SK-N-SH (cell line): Measurements from ENCODE around the gene SMARCC1. TPM values are rescaled to one million over a fixed set of nuclear protein-coding genes. Genes with fewer than 3 reads are reported as not detected.

Source experiments
- CTCF ChIA-PET: fragments of 300-600, 350-600 bp; formaldehyde crosslinking; extraction: SDS; loops from one replicate; lab custom pipeline; 2021; lab: Yijun Ruan, JAX
- POLR2A ChIA-PET: fragments of 350-600 bp; sonication (Branson Sonifier 250); formaldehyde crosslinking; extraction: SDS; loops from one replicate; lab custom pipeline; 2020; ENCODE audit warnings: antibody characterized with exemption, inconsistent platforms; lab: Yijun Ruan, JAX
- DNase-seq: peaks from one replicate; pipeline ENCODE4 v3.0.0; 2012
- H2AFZ ChIP-seq: fragments of 200-600 bp; sonication (generic); 2 replicates; pipeline ENCODE4 v1.8.1; 2016; ENCODE audit warnings: antibody characterized with exemption, mild to moderate bottlenecking, low read depth
- H3F3A ChIP-seq: fragments of 200-600 bp; sonication (generic); replicated peaks from 2 replicates; pipeline ENCODE3; 2016; ENCODE audit warnings: antibody characterized with exemption, mild to moderate bottlenecking; ENCODE audit not compliant: insufficient read depth
- H3K27ac ChIP-seq, 2 experiments: fragments of 200-500 bp in 1 of 2; fragments of 200-600 bp in 1 of 2; sonication (Bioruptor generic) in 1 of 2; sonication (generic), shearing (Covaris generic) in 1 of 2; 2 replicates each; pipeline versions ENCODE4 v1.5.1 to v1.6.1; 2014 to 2016; ENCODE audit warnings: low read depth in 2 of 2, inconsistent platforms in 1 of 2, low read length in 1 of 2, mild to moderate bottlenecking in 1 of 2, mixed read lengths in 1 of 2
- H3K27me3 ChIP-seq: fragments of 200-600 bp; sonication (generic), shearing (Covaris generic); 2 replicates; pipeline ENCODE4 v1.6.1; 2016; ENCODE audit warnings: mixed run types; ENCODE audit not compliant: insufficient read depth
- H3K36me3 ChIP-seq, 2 experiments: fragments of 200-500 bp in 1 of 2; fragments of 200-600 bp in 1 of 2; sonication (Bioruptor generic) in 1 of 2; sonication (generic) in 1 of 2; replicated peaks in 1 of 2; 2 replicates each; pipeline versions ENCODE3 to v1.5.1; 2014 to 2016; ENCODE audit warnings: low read length in 1 of 2, mild to moderate bottlenecking in 1 of 2; ENCODE audit not compliant: insufficient read depth in 2 of 2, control insufficient read depth in 1 of 2
- H3K4me1 ChIP-seq, 2 experiments: fragments of 200-500 bp in 1 of 2; fragments of 200-600 bp in 1 of 2; sonication (Bioruptor generic) in 1 of 2; sonication (generic), shearing (Covaris generic) in 1 of 2; 2 replicates each; pipeline versions ENCODE4 v1.5.1 to v1.6.1; 2014 to 2016; ENCODE audit warnings: low read depth in 1 of 2, low read length in 1 of 2, mixed run types in 1 of 2; ENCODE audit not compliant: insufficient read depth in 2 of 2, control insufficient read depth in 1 of 2
- H3K4me2 ChIP-seq: fragments of 200-600 bp; sonication (generic), shearing (Covaris generic); 2 replicates; pipeline ENCODE4 v1.6.1; 2017; ENCODE audit warnings: mixed run types
- H3K4me3 ChIP-seq, 2 experiments: fragments of 200-500 bp in 1 of 2; fragments of 200-600 bp in 1 of 2; sonication (Bioruptor generic) in 1 of 2; sonication (generic), shearing (Covaris generic) in 1 of 2; 2 replicates each; pipeline versions ENCODE4 v1.5.1 to v1.8.1; 2014 to 2016; ENCODE audit warnings: low read depth in 2 of 2, inconsistent platforms in 1 of 2, low read length in 1 of 2, mild to moderate bottlenecking in 1 of 2, mixed read lengths in 1 of 2, moderate library complexity in 1 of 2
- H3K79me2 ChIP-seq: fragments of 200-600 bp; sonication (generic); 2 replicates; pipeline ENCODE4 v1.8.1; 2017; ENCODE audit warnings: mild to moderate bottlenecking; ENCODE audit not compliant: insufficient read depth
- H3K9ac ChIP-seq: fragments of 200-600 bp; sonication (generic); 2 replicates; pipeline ENCODE4 v1.6.1; 2017; ENCODE audit warnings: mixed run types
- H3K9me2 ChIP-seq: fragments of 200-600 bp; sonication (generic); 2 replicates; pipeline ENCODE4 v1.6.1; 2017; ENCODE audit warnings: mixed run types
- H3K9me3 ChIP-seq: fragments of 200-600 bp; sonication (generic); 2 replicates; pipeline ENCODE4 v1.6.1; 2017; ENCODE audit warnings: mixed run types, mild to moderate bottlenecking, moderate library complexity
- H4K20me1 ChIP-seq: fragments of 200-600 bp; sonication (generic); 2 replicates; pipeline ENCODE4 v1.6.1; 2017; ENCODE audit warnings: mild to moderate bottlenecking, mixed run types; ENCODE audit not compliant: insufficient read depth
- CHD2 ChIP-seq: fragments of 150-350 bp; IDR thresholded peaks from 2 replicates; pipeline ENCODE4 v1.6.1; 2018; ENCODE audit warnings: low read length; ENCODE audit not compliant: partially characterized antibody
- ELF1 ChIP-seq: IDR thresholded peaks from 2 replicates; pipeline ENCODE4 v1.4.0; 2012
- FOSL2 ChIP-seq: IDR thresholded peaks from 2 replicates; pipeline ENCODE4 v1.4.0; 2012; ENCODE audit warnings: low read depth, mild to moderate bottlenecking, moderate library complexity, borderline replicate concordance
- FOXM1 ChIP-seq: IDR thresholded peaks from 2 replicates; pipeline ENCODE4 v1.4.0; 2012; ENCODE audit warnings: low read depth, mild to moderate bottlenecking
- GATA2 ChIP-seq: sonication (generic); formaldehyde crosslinking; IDR thresholded peaks from 2 replicates; pipeline ENCODE4 v1.5.0; 2020; ENCODE audit warnings: mild to moderate bottlenecking, missing genetic modification reagents
- MEF2A ChIP-seq: IDR thresholded peaks from 2 replicates; pipeline ENCODE4 v1.4.0; 2012; ENCODE audit warnings: low read depth, borderline replicate concordance
- MXI1 ChIP-seq: IDR thresholded peaks from 2 replicates; pipeline ENCODE4 v1.6.1; 2012; ENCODE audit warnings: mild to moderate bottlenecking, low read depth, low read length, improper control_type of control experiment
- NFIC ChIP-seq: IDR thresholded peaks from 2 replicates; pipeline ENCODE4 v1.4.0; 2012; ENCODE audit warnings: borderline replicate concordance
- NRF1 ChIP-seq: IDR thresholded peaks from 2 replicates; pipeline ENCODE4 v1.6.1; 2012; ENCODE audit warnings: low read depth, mild to moderate bottlenecking, low read length
- RAD21 ChIP-seq: IDR thresholded peaks from 2 replicates; pipeline ENCODE4 v1.6.1; 2012; ENCODE audit warnings: mild to moderate bottlenecking, low read length
- RXRA ChIP-seq: IDR thresholded peaks from 2 replicates; pipeline ENCODE4 v1.4.0; 2012; ENCODE audit warnings: low read depth, mild to moderate bottlenecking, borderline replicate concordance
- TAF1 ChIP-seq: IDR thresholded peaks from 2 replicates; pipeline ENCODE4 v1.6.1; 2012; ENCODE audit warnings: low read depth, mild to moderate bottlenecking, low read length, moderate library complexity, borderline replicate concordance
- YY1 ChIP-seq: IDR thresholded peaks from 2 replicates; pipeline ENCODE4 v1.4.0; 2012; ENCODE audit warnings: low read depth, mild to moderate bottlenecking
- WGBS: methylation state at CpG from one replicate; pipeline ENCODE4 v1.1.6; 2017; ENCODE audit warnings: low lambda C conversion rate; 5-methylcytosine and 5-hydroxymethylcytosine counted together
- polyA plus RNA-seq, 3 experiments: library from polyadenylated mRNA; depleted of rRNA; stranded (reverse); fragments of >200 nt; gene quantifications; 2 replicates each; pipeline ENCODE4 v1.2.3, GENCODE V29; 2012
- TF ChIP-seq, protein P1 (sequence below): IDR thresholded peaks from 2 replicates; pipeline ENCODE4 v1.4.0; 2012; ENCODE audit warnings: low read depth, borderline replicate concordance
- TF ChIP-seq, protein P2 (sequence below): fragments of 150-350 bp; IDR thresholded peaks from 2 replicates; pipeline ENCODE4 v1.6.1; 2016; ENCODE audit warnings: mild to moderate bottlenecking, low read depth, low read length
- TF ChIP-seq, protein P3 (sequence below): fragments of 150-350 bp; IDR thresholded peaks from 2 replicates; pipeline ENCODE4 v1.6.1; 2017; ENCODE audit warnings: antibody characterized with exemption, low read length, low read depth, borderline replicate concordance
- TF ChIP-seq, protein P4 (sequence below): IDR thresholded peaks from 2 replicates; pipeline ENCODE4 v1.6.1; 2012; ENCODE audit warnings: mild to moderate bottlenecking, low read depth, low read length, moderate library complexity

The SMARCC1 gene
- polyA plus RNA-seq, 1 of the 3 experiments (the other 2 are of a cell fraction), result 16.5 TPM

DNA sequence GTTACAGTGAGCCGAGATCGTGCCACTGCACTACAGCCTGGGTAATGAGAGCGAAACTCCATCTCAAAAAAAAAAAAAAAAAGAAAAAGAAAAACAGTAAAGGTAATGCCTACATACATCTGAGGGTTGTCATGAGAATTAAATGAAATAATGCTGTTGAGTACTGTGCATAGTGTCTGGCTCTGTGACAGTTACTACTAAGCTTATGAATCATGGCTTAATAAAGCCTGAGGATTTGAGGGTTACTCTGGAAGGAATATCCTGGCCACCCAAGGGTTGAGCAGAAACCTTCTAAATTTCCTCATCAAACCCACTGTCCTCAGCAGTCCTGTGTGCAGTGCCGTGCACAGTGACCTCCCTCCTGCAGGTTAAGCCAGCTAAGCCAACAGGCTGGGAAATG, 241.4 kb downstream of the SMARCC1 start:
- Histone ChIP-seq H3F3A (no peaks in the 10 kb centered on the region), H3K79me2 (no peaks in the 10 kb centered on the region), H3K4me2 (no peak overlapping the region), H3K9me2 (no peaks in the 10 kb centered on the region), H4K20me1 (no peaks in the 10 kb centered on the region), H3K27ac (no peak overlapping the region), H3K27me3 (no peaks in the 10 kb centered on the region), H3K36me3 (no peaks in the 10 kb centered on the region), H3K9me3 (no peaks in the 10 kb centered on the region), H3K4me3 (no peak overlapping the region), H2AFZ (no peak overlapping the region), H3K9ac (no peak overlapping the region), H3K4me1 (no peaks in the 10 kb centered on the region)
- ChIA-PET CTCF (interaction anchor here (1.4 kb wide), 1 partner anchor 18 kb away, joined by 4 read pairs; no protein-coding TSS in a partner anchor), POLR2A (interaction anchor here (0.7 kb wide), 1 partner anchor 245 kb away, joined by 3 read pairs; no protein-coding TSS in a partner anchor)
- no peak for DNase-seq
- 89% methylated on average over 4 of the region's 4 CpGs for WGBS
- TF ChIP-seq RAD21 (no peak), NFIC (no peak)

DNA sequence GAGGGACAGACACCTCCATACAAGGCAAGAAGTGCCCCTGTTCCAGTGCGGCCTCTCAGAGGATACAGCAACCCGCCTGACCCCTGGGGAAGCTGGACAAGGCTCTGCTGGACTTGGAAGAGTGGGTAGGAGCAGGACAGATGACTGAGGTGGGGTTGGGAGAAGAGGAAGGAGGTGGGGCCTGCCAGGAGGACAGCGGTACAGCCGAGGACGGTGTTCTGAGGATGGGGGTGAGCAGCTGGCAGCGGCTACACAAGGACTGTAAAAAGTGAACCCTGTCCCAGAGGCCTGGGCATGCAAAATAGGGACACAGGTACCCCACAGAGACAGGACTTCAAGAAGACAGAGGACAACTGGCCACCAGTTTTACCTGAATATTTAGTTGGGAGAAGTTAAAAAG, 244.7 kb downstream of the SMARCC1 start:
- Histone ChIP-seq H3K27me3 (no peaks in the 10 kb centered on the region), H3K79me2 (no peaks in the 10 kb centered on the region), H3K9ac (no peak overlapping the region), H2AFZ (no peak overlapping the region), H3K9me3 (no peaks in the 10 kb centered on the region), H3K36me3 (no peaks in the 10 kb centered on the region), H3K9me2 (no peaks in the 10 kb centered on the region), H3K4me1 (no peaks in the 10 kb centered on the region), H3K27ac (no peak overlapping the region), H3F3A (no peaks in the 10 kb centered on the region), H3K4me2 (no peak overlapping the region), H4K20me1 (no peaks in the 10 kb centered on the region), H3K4me3 (no peak overlapping the region)
- TF ChIP-seq, protein P1, sequence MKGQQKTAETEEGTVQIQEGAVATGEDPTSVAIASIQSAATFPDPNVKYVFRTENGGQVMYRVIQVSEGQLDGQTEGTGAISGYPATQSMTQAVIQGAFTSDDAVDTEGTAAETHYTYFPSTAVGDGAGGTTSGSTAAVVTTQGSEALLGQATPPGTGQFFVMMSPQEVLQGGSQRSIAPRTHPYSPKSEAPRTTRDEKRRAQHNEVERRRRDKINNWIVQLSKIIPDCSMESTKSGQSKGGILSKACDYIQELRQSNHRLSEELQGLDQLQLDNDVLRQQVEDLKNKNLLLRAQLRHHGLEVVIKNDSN, result no peak
- TF ChIP-seq, protein P2, sequence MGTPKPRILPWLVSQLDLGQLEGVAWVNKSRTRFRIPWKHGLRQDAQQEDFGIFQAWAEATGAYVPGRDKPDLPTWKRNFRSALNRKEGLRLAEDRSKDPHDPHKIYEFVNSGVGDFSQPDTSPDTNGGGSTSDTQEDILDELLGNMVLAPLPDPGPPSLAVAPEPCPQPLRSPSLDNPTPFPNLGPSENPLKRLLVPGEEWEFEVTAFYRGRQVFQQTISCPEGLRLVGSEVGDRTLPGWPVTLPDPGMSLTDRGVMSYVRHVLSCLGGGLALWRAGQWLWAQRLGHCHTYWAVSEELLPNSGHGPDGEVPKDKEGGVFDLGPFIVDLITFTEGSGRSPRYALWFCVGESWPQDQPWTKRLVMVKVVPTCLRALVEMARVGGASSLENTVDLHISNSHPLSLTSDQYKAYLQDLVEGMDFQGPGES, result no peak
- TF ChIP-seq MEF2A (no peak), TAF1 (no peak), NRF1 (no peak), FOSL2 (no peak), RXRA (no peak), CHD2 (no peak), ELF1 (no peak), FOXM1 (no peak), YY1 (no peak), MXI1 (no peak), RAD21 (no peak), GATA2 (no peak)
- TF ChIP-seq, protein P3, sequence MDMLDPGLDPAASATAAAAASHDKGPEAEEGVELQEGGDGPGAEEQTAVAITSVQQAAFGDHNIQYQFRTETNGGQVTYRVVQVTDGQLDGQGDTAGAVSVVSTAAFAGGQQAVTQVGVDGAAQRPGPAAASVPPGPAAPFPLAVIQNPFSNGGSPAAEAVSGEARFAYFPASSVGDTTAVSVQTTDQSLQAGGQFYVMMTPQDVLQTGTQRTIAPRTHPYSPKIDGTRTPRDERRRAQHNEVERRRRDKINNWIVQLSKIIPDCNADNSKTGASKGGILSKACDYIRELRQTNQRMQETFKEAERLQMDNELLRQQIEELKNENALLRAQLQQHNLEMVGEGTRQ, result no peak
- TF ChIP-seq, protein P4, sequence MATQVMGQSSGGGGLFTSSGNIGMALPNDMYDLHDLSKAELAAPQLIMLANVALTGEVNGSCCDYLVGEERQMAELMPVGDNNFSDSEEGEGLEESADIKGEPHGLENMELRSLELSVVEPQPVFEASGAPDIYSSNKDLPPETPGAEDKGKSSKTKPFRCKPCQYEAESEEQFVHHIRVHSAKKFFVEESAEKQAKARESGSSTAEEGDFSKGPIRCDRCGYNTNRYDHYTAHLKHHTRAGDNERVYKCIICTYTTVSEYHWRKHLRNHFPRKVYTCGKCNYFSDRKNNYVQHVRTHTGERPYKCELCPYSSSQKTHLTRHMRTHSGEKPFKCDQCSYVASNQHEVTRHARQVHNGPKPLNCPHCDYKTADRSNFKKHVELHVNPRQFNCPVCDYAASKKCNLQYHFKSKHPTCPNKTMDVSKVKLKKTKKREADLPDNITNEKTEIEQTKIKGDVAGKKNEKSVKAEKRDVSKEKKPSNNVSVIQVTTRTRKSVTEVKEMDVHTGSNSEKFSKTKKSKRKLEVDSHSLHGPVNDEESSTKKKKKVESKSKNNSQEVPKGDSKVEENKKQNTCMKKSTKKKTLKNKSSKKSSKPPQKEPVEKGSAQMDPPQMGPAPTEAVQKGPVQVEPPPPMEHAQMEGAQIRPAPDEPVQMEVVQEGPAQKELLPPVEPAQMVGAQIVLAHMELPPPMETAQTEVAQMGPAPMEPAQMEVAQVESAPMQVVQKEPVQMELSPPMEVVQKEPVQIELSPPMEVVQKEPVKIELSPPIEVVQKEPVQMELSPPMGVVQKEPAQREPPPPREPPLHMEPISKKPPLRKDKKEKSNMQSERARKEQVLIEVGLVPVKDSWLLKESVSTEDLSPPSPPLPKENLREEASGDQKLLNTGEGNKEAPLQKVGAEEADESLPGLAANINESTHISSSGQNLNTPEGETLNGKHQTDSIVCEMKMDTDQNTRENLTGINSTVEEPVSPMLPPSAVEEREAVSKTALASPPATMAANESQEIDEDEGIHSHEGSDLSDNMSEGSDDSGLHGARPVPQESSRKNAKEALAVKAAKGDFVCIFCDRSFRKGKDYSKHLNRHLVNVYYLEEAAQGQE, result no peak
- 79% methylated on average over 6 of the region's 6 CpGs for WGBS
- ChIA-PET POLR2A (no interaction called here), CTCF (interaction anchor here (2.5 kb wide), 1 partner anchor 15 kb away, joined by 11 read pairs; no protein-coding TSS in a partner anchor)
- DNase-seq, result no peak
